ENCODE measurements around the gene PVALB.

The PVALB gene

GRCh38 chr22:36753916-36754315, 62.9 kb downstream of the PVALB start:
- H3K27ac ChIP-seq (ENCODE audit: low read depth, low read length) = no peak overlapping the region
- H2AFZ ChIP-seq (ENCODE audit: low read depth, low read length, severe bottlenecking) = no peak overlapping the region
- H3K4me2 ChIP-seq (ENCODE audit: low read depth, low read length, poor library complexity, severe bottlenecking) = no peak overlapping the region
- no peak for TF ChIP-seq CTCF (IDR thresholded peaks at IDR 0.05; ENCODE audit: insufficient read depth, low read length, poor library complexity, severe bottlenecking)
- TF ChIP-seq EZH2phosphoT487 (conservative IDR thresholded peaks at IDR 0.05; ENCODE audit: low read length) = no peak
- no peaks in the 10 kb centered on the region for H3K79me2 ChIP-seq (ENCODE audit: insufficient read depth, low read length)
- no peak overlapping the region for H3K9ac ChIP-seq (ENCODE audit: low read length)
- no peaks in the 10 kb centered on the region for H3K27me3 ChIP-seq (ENCODE audit: low read length)
- H3K9me2 ChIP-seq (replicated peaks; ENCODE audit: insufficient read depth, low read length) = no peaks in the 10 kb centered on the region
- no peaks in the 10 kb centered on the region for H3K9me3 ChIP-seq (ENCODE audit: insufficient read depth, low read length)
- no peaks in the 10 kb centered on the region for H3K36me3 ChIP-seq (ENCODE audit: low read length)
- H3F3A ChIP-seq (ENCODE audit: insufficient read depth) = no peaks in the 10 kb centered on the region
- no peak overlapping the region for H3K4me3 ChIP-seq (ENCODE audit: insufficient read depth, low read length, poor library complexity, severe bottlenecking)
- no peaks in the 10 kb centered on the region for H4K20me1 ChIP-seq (ENCODE audit: low read depth, low read length)

- Histone ChIP-seq H3K27ac (ENCODE audit: low read depth, low read length) (no peak overlapping the region), H3K4me2 (ENCODE audit: low read depth, low read length, poor library complexity, severe bottlenecking) (no peak overlapping the region), H2AFZ (ENCODE audit: low read depth, low read length, severe bottlenecking) (no peak overlapping the region), H3K36me3 (ENCODE audit: low read length) (no peaks in the 10 kb centered on the region), H3K9ac (ENCODE audit: low read length) (no peak overlapping the region), H3K27me3 (ENCODE audit: low read length) (no peaks in the 10 kb centered on the region), H3K79me2 (ENCODE audit: insufficient read depth, low read length) (no peaks in the 10 kb centered on the region), H3K9me2 (replicated peaks; ENCODE audit: insufficient read depth, low read length) (no peaks in the 10 kb centered on the region), H3K4me3 (ENCODE audit: insufficient read depth, low read length, poor library complexity, severe bottlenecking) (no peak overlapping the region), H3K9me3 (ENCODE audit: insufficient read depth, low read length) (no peaks in the 10 kb centered on the region), H3F3A (ENCODE audit: insufficient read depth) (no peaks in the 10 kb centered on the region), H4K20me1 (ENCODE audit: low read depth, low read length) (no peaks in the 10 kb centered on the region)
- no peak for TF ChIP-seq CTCF (IDR thresholded peaks at IDR 0.05; ENCODE audit: insufficient read depth, low read length, poor library complexity, severe bottlenecking)
- no peak for TF ChIP-seq EZH2phosphoT487 (conservative IDR thresholded peaks at IDR 0.05; ENCODE audit: low read length)
These were observed 63.6 kb downstream of the PVALB start for GRCh38 chr22:36753120-36753802.
